HEK293 (cell line): ENCODE data around the gene DNMT1.
"Not testable (repeated sequence)": the region's sequence is repeated elsewhere in the genome, so short reads cannot be mapped to it uniquely, and the experiment has no call there.

ENCODE experiments used
- CTCF ChIA-PET: fragments of 350-600 bp; formaldehyde crosslinking; extraction: SDS; loops from one replicate; lab custom pipeline; 2021; ENCODE audit warnings: antibody characterized with exemption; lab: Yijun Ruan, JAX
- POLR2A ChIA-PET: fragments of 300-600 bp; formaldehyde crosslinking; extraction: SDS; loops from one replicate; lab custom pipeline; 2020; ENCODE audit warnings: antibody characterized with exemption, inconsistent platforms; lab: Yijun Ruan, JAX
- H3K27ac ChIP-seq: fragments of 200-500 bp; sonication (Bioruptor generic); 2 replicates; pipeline ENCODE4 v1.5.1; 2014; ENCODE audit warnings: low read depth, low read length, control low read depth, inconsistent platforms; ENCODE audit errors: extremely low read depth
- H3K36me3 ChIP-seq, 2 experiments: fragments of 200-500 bp in 1 of 2; sonication (Bioruptor generic) in 1 of 2; 1 replicate in 1 of 2; 2 replicates in 1 of 2; pipeline ENCODE4 v1.5.1; 2014 to 2017; ENCODE audit warnings: inconsistent platforms in 2 of 2, low read length in 2 of 2; ENCODE audit not compliant: control insufficient read depth in 2 of 2, insufficient read depth in 1 of 2
- H3K4me1 ChIP-seq: fragments of 200-500 bp; sonication (Bioruptor generic); 2 replicates; pipeline ENCODE4 v1.5.1; 2014; ENCODE audit warnings: mild to moderate bottlenecking, low read length, inconsistent platforms; ENCODE audit not compliant: control insufficient read depth, insufficient read depth
- H3K4me3 ChIP-seq: 2 replicates; pipeline ENCODE4 v1.5.1; 2011; ENCODE audit warnings: low read depth, mild to moderate bottlenecking, control low read depth, low read length, moderate library complexity
- H3K9me3 ChIP-seq: fragments of 200-500 bp; sonication (Bioruptor generic); 2 replicates; pipeline ENCODE4 v1.5.1; 2014; ENCODE audit warnings: low read depth, low read length, inconsistent platforms; ENCODE audit not compliant: control insufficient read depth, insufficient read depth
- GLI2 ChIP-seq: fragments of 450-650 bp; formaldehyde crosslinking; IDR thresholded peaks from 2 replicates; pipeline ENCODE4; 2017; ENCODE audit warnings: missing biosample characterization, missing genetic modification characterization, low read depth, borderline replicate concordance
- MEIS1 ChIP-seq: sonication (generic); formaldehyde crosslinking; IDR thresholded peaks from 2 replicates; pipeline ENCODE4 v1.8.1; 2022; ENCODE audit warnings: missing genetic modification reagents, mild to moderate bottlenecking, borderline replicate concordance
- TSHZ1 ChIP-seq: fragments of 450-650 bp; formaldehyde crosslinking; IDR thresholded peaks from 2 replicates; pipeline ENCODE4 v1.5.1; 2016; ENCODE audit warnings: missing biosample characterization, missing genetic modification characterization, borderline replicate concordance
- ZBTB8A ChIP-seq: fragments of 450-650 bp; formaldehyde crosslinking; IDR thresholded peaks from 2 replicates; pipeline ENCODE4 v1.5.1; 2016; ENCODE audit warnings: missing biosample characterization, missing genetic modification characterization
- ZNF10 ChIP-seq: fragments of 450-650 bp; formaldehyde crosslinking; IDR thresholded peaks from 2 replicates; pipeline ENCODE4 v1.5.1; 2017; ENCODE audit warnings: missing biosample characterization, missing genetic modification characterization
- ZNF114 ChIP-seq: fragments of 450-650 bp; formaldehyde crosslinking; IDR thresholded peaks from 2 replicates; pipeline ENCODE4 v1.5.0; 2017; ENCODE audit warnings: missing biosample characterization, missing genetic modification characterization
- ZNF214 ChIP-seq: fragments of 450-650 bp; formaldehyde crosslinking; IDR thresholded peaks from 2 replicates; pipeline ENCODE4 v1.5.1; 2017; ENCODE audit warnings: missing biosample characterization, mild to moderate bottlenecking, missing genetic modification characterization, borderline replicate concordance
- ZNF24 ChIP-seq: fragments of 450-650 bp; formaldehyde crosslinking; IDR thresholded peaks from 2 replicates; pipeline ENCODE4 v1.5.1; 2016; ENCODE audit warnings: missing biosample characterization, missing genetic modification characterization
- ZNF266 ChIP-seq: fragments of 450-650 bp; formaldehyde crosslinking; IDR thresholded peaks from 2 replicates; pipeline ENCODE4 v1.5.1; 2016; ENCODE audit warnings: missing biosample characterization, missing genetic modification characterization, low read depth
- ZNF292 ChIP-seq: fragments of 450-650 bp; formaldehyde crosslinking; IDR thresholded peaks from 2 replicates; pipeline ENCODE4 v1.5.1; 2016; ENCODE audit warnings: low read depth, missing biosample characterization, missing genetic modification characterization, borderline replicate concordance
- ZNF426 ChIP-seq: fragments of 450-650 bp; formaldehyde crosslinking; IDR thresholded peaks from 2 replicates; pipeline ENCODE4 v1.5.1; 2017; ENCODE audit warnings: missing biosample characterization, missing genetic modification characterization, mild to moderate bottlenecking, inconsistent platforms, moderate library complexity
- ZNF48 ChIP-seq: fragments of 450-650 bp; formaldehyde crosslinking; IDR thresholded peaks from 2 replicates; pipeline ENCODE4 v1.5.1; 2016; ENCODE audit warnings: missing biosample characterization, missing genetic modification characterization
- ZNF623 ChIP-seq: fragments of 450-650 bp; formaldehyde crosslinking; IDR thresholded peaks from 2 replicates; pipeline ENCODE4 v1.5.1; 2016; ENCODE audit warnings: missing biosample characterization, missing genetic modification characterization
- ZNF624 ChIP-seq: fragments of 450-650 bp; formaldehyde crosslinking; IDR thresholded peaks from 2 replicates; pipeline ENCODE4 v1.5.1; 2017; ENCODE audit warnings: missing biosample characterization, missing genetic modification characterization
- ZNF664 ChIP-seq: fragments of 450-650 bp; formaldehyde crosslinking; IDR thresholded peaks from 2 replicates; pipeline ENCODE4 v1.5.1; 2016; ENCODE audit warnings: missing biosample characterization, missing genetic modification characterization
- TF ChIP-seq, protein P1 (sequence below): fragments of 450-650 bp; formaldehyde crosslinking; IDR thresholded peaks from 2 replicates; pipeline ENCODE4 v1.5.1; 2016; ENCODE audit warnings: missing biosample characterization, missing genetic modification characterization
- TF ChIP-seq, protein P2 (sequence below): fragments of 450-650 bp; formaldehyde crosslinking; IDR thresholded peaks from 2 replicates; pipeline ENCODE4 v1.5.1; 2016; ENCODE audit warnings: missing biosample characterization, missing genetic modification characterization

The DNMT1 gene

DNA sequence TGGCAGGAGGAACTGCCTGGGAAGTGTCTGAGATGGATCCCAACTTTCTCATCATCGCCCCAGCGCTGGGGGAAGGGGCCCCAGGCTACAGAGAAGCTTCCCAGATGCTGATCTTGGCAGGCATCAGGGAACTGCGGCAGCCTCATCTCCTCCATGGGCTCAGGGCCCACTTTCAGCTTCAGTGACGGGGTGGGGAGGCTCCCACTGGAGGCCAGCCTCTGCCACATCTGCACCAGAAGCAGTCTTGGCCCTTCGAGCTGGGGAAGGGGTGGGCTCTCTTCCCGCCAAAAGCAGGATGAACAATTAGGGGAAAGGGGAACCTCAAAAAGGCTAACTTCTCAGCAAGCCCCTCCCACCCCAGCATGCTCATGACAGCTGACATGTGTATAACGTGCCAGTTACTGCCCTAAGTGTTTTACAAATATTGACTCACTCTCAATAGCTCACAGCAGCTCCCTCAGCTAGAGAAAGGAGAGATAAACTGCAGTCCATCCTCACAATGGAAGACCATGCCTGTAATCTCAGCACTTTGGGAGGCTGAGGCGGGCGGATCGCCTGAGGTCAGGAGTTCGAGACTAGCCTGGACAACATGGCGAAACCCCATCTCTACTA is 43.5 kb upstream of the DNMT1 start (continued):
- no peak for TF ChIP-seq ZNF292

GRCh38 chr19:10237702-10238101 is 42.9 kb upstream of the DNMT1 start:
- no peaks in the 10 kb centered on the region for H3K9me3 ChIP-seq
- POLR2A ChIA-PET: no interaction called here
- CTCF ChIA-PET: no interaction called here
- H3K27ac ChIP-seq: no peak overlapping the region
- H3K4me3 ChIP-seq: no peak overlapping the region
- no peaks in the 10 kb centered on the region for H3K4me1 ChIP-seq
- no peak for TF ChIP-seq ZNF114
- TF ChIP-seq, protein P1, sequence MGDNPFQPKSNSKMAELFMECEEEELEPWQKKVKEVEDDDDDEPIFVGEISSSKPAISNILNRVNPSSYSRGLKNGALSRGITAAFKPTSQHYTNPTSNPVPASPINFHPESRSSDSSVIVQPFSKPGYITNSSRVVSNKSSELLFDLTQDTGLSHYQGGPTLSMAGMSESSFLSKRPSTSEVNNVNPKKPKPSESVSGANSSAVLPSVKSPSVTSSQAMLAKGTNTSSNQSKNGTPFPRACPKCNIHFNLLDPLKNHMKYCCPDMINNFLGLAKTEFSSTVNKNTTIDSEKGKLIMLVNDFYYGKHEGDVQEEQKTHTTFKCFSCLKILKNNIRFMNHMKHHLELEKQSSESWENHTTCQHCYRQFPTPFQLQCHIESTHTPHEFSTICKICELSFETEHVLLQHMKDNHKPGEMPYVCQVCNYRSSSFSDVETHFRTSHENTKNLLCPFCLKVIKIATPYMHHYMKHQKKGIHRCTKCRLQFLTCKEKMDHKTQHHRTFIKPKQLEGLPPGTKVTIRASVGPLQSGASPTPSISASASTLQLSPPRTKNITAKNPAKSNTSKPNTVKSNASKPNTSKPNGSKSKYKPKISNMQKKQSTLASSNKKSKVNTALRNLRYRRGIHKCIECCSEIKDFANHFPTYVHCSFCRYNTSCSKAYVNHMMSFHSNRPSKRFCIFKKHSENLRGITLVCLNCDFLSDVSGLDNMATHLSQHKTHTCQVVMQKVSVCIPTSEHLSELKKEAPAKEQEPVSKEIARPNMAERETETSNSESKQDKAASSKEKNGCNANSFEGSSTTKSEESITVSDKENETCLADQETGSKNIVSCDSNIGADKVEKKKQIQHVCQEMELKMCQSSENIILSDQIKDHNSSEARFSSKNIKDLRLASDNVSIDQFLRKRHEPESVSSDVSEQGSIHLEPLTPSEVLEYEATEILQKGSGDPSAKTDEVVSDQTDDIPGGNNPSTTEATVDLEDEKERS (tag by site-specific recombination): no peak
- no peak for TF ChIP-seq ZNF624 (tag by site-specific recombination)
- TF ChIP-seq ZNF10 (tag by site-specific recombination): no peak
- TF ChIP-seq TSHZ1 (tag by site-specific recombination): no peak
- TF ChIP-seq, protein P2, sequence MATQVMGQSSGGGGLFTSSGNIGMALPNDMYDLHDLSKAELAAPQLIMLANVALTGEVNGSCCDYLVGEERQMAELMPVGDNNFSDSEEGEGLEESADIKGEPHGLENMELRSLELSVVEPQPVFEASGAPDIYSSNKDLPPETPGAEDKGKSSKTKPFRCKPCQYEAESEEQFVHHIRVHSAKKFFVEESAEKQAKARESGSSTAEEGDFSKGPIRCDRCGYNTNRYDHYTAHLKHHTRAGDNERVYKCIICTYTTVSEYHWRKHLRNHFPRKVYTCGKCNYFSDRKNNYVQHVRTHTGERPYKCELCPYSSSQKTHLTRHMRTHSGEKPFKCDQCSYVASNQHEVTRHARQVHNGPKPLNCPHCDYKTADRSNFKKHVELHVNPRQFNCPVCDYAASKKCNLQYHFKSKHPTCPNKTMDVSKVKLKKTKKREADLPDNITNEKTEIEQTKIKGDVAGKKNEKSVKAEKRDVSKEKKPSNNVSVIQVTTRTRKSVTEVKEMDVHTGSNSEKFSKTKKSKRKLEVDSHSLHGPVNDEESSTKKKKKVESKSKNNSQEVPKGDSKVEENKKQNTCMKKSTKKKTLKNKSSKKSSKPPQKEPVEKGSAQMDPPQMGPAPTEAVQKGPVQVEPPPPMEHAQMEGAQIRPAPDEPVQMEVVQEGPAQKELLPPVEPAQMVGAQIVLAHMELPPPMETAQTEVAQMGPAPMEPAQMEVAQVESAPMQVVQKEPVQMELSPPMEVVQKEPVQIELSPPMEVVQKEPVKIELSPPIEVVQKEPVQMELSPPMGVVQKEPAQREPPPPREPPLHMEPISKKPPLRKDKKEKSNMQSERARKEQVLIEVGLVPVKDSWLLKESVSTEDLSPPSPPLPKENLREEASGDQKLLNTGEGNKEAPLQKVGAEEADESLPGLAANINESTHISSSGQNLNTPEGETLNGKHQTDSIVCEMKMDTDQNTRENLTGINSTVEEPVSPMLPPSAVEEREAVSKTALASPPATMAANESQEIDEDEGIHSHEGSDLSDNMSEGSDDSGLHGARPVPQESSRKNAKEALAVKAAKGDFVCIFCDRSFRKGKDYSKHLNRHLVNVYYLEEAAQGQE (tag by site-specific recombination): no peak
- no peak for TF ChIP-seq GLI2 (tag by site-specific recombination)
- no peak for TF ChIP-seq ZNF48 (tag by site-specific recombination)
- TF ChIP-seq ZNF214 (tag by site-specific recombination): no peak
- TF ChIP-seq MEIS1 (CRISPR knock-in tag): no peak
- no peak for TF ChIP-seq ZNF24 (tag by site-specific recombination)
- no peaks in the 10 kb centered on the region for H3K36me3 ChIP-seq

- CTCF ChIA-PET: interaction anchor here (0.5 to 3.8 kb wide), 3 partner anchors 15 to 136 kb away, joined by 3 to 23 read pairs (median 3); no protein-coding TSS in a partner anchor
- H3K9me3 ChIP-seq, POLR2A ChIA-PET, H3K4me3 ChIP-seq, H3K36me3 ChIP-seq, H3K4me1 ChIP-seq, H3K27ac ChIP-seq: not testable (repeated sequence)
- peak; percentile 33; the same call in 1 of the 2 replicates for TF ChIP-seq ZNF426 (tag by site-specific recombination)
- TF ChIP-seq ZBTB8A: peak; percentile 27; the same call in 1 of the 2 replicates
- peak; percentile 39; the same call in 1 of the 2 replicates for TF ChIP-seq ZNF623 (tag by site-specific recombination)
- peak; percentile 37; the same call in 1 of the 2 replicates for TF ChIP-seq ZNF266 (tag by site-specific recombination)
- TF ChIP-seq, protein P2 (tag by site-specific recombination): 0 out of 2 replicates have a peak, but pooled peaks have one; percentile 16
- 0 out of 2 replicates have a peak, but pooled peaks have one; percentile 8 for TF ChIP-seq ZNF664 (tag by site-specific recombination)
Observed at GRCh38 chr19:10235409-10235808, 40.7 kb upstream of the DNMT1 start.
